ENCODE results near the gene ABI3BP. TPM values are rescaled to one million over a fixed set of nuclear protein-coding genes. Genes with fewer than 3 reads are reported as not detected.

The ABI3BP gene
- total RNA-seq, 1 donor from 2014 or later, result 91.1 TPM

GRCh38 chr3:100743535-100743934 is 249.7 kb downstream of the ABI3BP start:
- Histone ChIP-seq H3K4me1 (no peaks in the 10 kb centered on the region), H3K4me3 (no peak overlapping the region), H3K36me3 (peaks cover 0 to 57% of the 10 kb centered on the region in 2 donors), H3K27ac (no peak overlapping the region), H3K27me3 (no peaks in the 10 kb centered on the region), H3K9me3 (no peaks in the 10 kb centered on the region)
- TF ChIP-seq POLR2AphosphoS5 (IDR thresholded peaks at IDR 0.05; ENCODE audit: insufficient read depth in 1 of 2, low read depth in 1 of 2), result no peak
- TF ChIP-seq CTCF (IDR thresholded peaks at IDR 0.05), result no peak
- TF ChIP-seq POLR2A (IDR thresholded peaks at IDR 0.05), result no peak
- DNase-seq (ENCODE audit: extremely low spot score in 2 of 2), result no peak
- intact Hi-C loops (cut with DNase I), result no loop called here

- no peak for DNase-seq (ENCODE audit: extremely low spot score in 2 of 2)
- no peak overlapping the region for H3K27ac ChIP-seq
- H3K4me1 ChIP-seq, result no peaks in the 10 kb centered on the region
- no peaks in the 10 kb centered on the region for H3K9me3 ChIP-seq
- H3K4me3 ChIP-seq, result no peak overlapping the region
- TF ChIP-seq POLR2AphosphoS5 (IDR thresholded peaks at IDR 0.05; ENCODE audit: insufficient read depth in 1 of 2, low read depth in 1 of 2) (no peak), POLR2A (IDR thresholded peaks at IDR 0.05) (no peak), CTCF (IDR thresholded peaks at IDR 0.05) (no peak)
- intact Hi-C loops (cut with DNase I), result no loop called here
- no peaks in the 10 kb centered on the region for H3K27me3 ChIP-seq
- H3K36me3 ChIP-seq, result peaks cover 0 to 46% of the 10 kb centered on the region in 2 donors
Observed at GRCh38 chr3:100740207-100740606, 253.0 kb downstream of the ABI3BP start.

GRCh38 chr3:100737334-100737733 is 255.9 kb downstream of the ABI3BP start:
- no peaks in the 10 kb centered on the region for H3K27me3 ChIP-seq
- H3K4me3 ChIP-seq, result no peak overlapping the region
- H3K27ac ChIP-seq, result no peak overlapping the region
- no peaks in the 10 kb centered on the region for H3K4me1 ChIP-seq
- intact Hi-C loops (cut with DNase I), result no loop called here
- no peak for DNase-seq (ENCODE audit: extremely low spot score in 2 of 2)
- peaks cover 0 to 43% of the 10 kb centered on the region in 2 donors for H3K36me3 ChIP-seq
- no peak for TF ChIP-seq POLR2A (IDR thresholded peaks at IDR 0.05)
- TF ChIP-seq POLR2AphosphoS5 (IDR thresholded peaks at IDR 0.05; ENCODE audit: insufficient read depth in 1 of 2, low read depth in 1 of 2), result no peak
- no peak for TF ChIP-seq CTCF (IDR thresholded peaks at IDR 0.05)
- H3K9me3 ChIP-seq, result no peaks in the 10 kb centered on the region

- no peaks in the 10 kb centered on the region for H3K27me3 ChIP-seq
Observed at GRCh38 chr3:100732435-100732834, 260.8 kb downstream of the ABI3BP start.

More at GRCh38 chr3:100732435-100732834, 260.8 kb downstream of the ABI3BP start:
- no peak for DNase-seq (ENCODE audit: extremely low spot score in 2 of 2)
- Histone ChIP-seq H3K27ac (no peak overlapping the region), H3K36me3 (peaks cover 0 to 28% of the 10 kb centered on the region in 2 donors), H3K9me3 (no peaks in the 10 kb centered on the region), H3K4me1 (no peaks in the 10 kb centered on the region), H3K4me3 (no peak overlapping the region)
- intact Hi-C loops (cut with DNase I), result no loop called here
- TF ChIP-seq POLR2AphosphoS5 (IDR thresholded peaks at IDR 0.05; ENCODE audit: insufficient read depth in 1 of 2, low read depth in 1 of 2), result no peak
- no peak for TF ChIP-seq CTCF (IDR thresholded peaks at IDR 0.05)
- no peak for TF ChIP-seq POLR2A (IDR thresholded peaks at IDR 0.05)

Data from vagina (tissue), 2 donors.